B cell (primary cell): ENCODE results near the gene HOXB7. TPM values are rescaled to one million over a fixed set of nuclear protein-coding genes. Genes with fewer than 3 reads are reported as not detected.

Experiments
- ATAC-seq: fragments of 200-7000 bp; cut with Tn5 transposase; one replicate; pipeline ENCODE4 v1.10.0; 2021; ENCODE audit warnings: low read depth, mild to moderate bottlenecking, moderate number of reproducible peaks, moderate library complexity
- CTCF ChIA-PET: fragments of 350-600 bp; sonication (Branson Sonifier 250); formaldehyde crosslinking; loops from one replicate; lab custom pipeline; 2021; ENCODE audit warnings: antibody characterized with exemption, inconsistent platforms; lab: Charles Lee
- POLR2A ChIA-PET: fragments of 350-600 bp; sonication (Branson Sonifier 250); formaldehyde crosslinking; loops from one replicate; lab custom pipeline; 2021; ENCODE audit warnings: antibody characterized with exemption; lab: Charles Lee
- DNase-seq: peaks from one replicate; pipeline ENCODE4 v3.0.0; 2013
- H2AFZ ChIP-seq: 2 replicates; pipeline ENCODE4 v1.6.1; 2012; ENCODE audit warnings: mild to moderate bottlenecking, low read depth, low read length; ENCODE audit not compliant: insufficient read depth, poor library complexity, severe bottlenecking
- H3K27ac ChIP-seq, 2 donors: 1 replicate in 1 of 2; 2 replicates in 1 of 2; pipeline ENCODE4 v1.5.1; 2012 to 2013; ENCODE audit warnings: low read length in 2 of 2, mild to moderate bottlenecking in 2 of 2, moderate library complexity in 1 of 2
- H3K27me3 ChIP-seq, 4 experiments: fragments of 200-600 bp in 1 of 4; sonication (generic) in 1 of 4; replicated peaks in 1 of 4; 1 replicate in 2 of 4; 2 replicates in 2 of 4; pipeline versions ENCODE4 v1.6.1 to v1.7.0; 2013 to 2016; ENCODE audit warnings: low read length in 3 of 4, mild to moderate bottlenecking in 2 of 4, mixed read lengths in 1 of 4, moderate library complexity in 1 of 4; ENCODE audit not compliant: insufficient read depth in 4 of 4, control insufficient read depth in 3 of 4; ENCODE audit errors: control extremely low read depth in 1 of 4
- H3K36me3 ChIP-seq, 2 experiments: replicated peaks in 1 of 2; 1 replicate in 1 of 2; 2 replicates in 1 of 2; pipeline versions ENCODE4 v1.6.1 to v1.7.1; 2013; ENCODE audit warnings: low read length in 1 of 2; ENCODE audit not compliant: insufficient read depth in 2 of 2, control insufficient read depth in 1 of 2; ENCODE audit errors: control extremely low read depth in 1 of 2, extremely low read depth in 1 of 2
- H3K4me1 ChIP-seq, 2 donors: fragments of 200-600 bp in 1 of 2; sonication (generic) in 1 of 2; 1 replicate in 1 of 2; 2 replicates in 1 of 2; pipeline versions ENCODE4 v1.5.1 to v1.6.1; 2013 to 2017; ENCODE audit warnings: low read length in 2 of 2; ENCODE audit not compliant: control insufficient read depth in 2 of 2, insufficient read depth in 2 of 2
- H3K4me2 ChIP-seq: replicated peaks from 2 replicates; pipeline ENCODE3; 2012; ENCODE audit warnings: mild to moderate bottlenecking, low read depth, low read length; ENCODE audit not compliant: poor library complexity, severe bottlenecking
- H3K4me3 ChIP-seq, 5 experiments: fragments of 200-600 bp in 1 of 5; sonication (generic) in 1 of 5; 1 replicate in 3 of 5; 2 replicates in 2 of 5; pipeline versions ENCODE4 v1.5.1 to v1.7.0; 2011 to 2016; ENCODE audit warnings: low read length in 4 of 5, mild to moderate bottlenecking in 4 of 5, low read depth in 2 of 5, control low read depth in 1 of 5, moderate library complexity in 1 of 5; ENCODE audit not compliant: insufficient read depth in 1 of 5; ENCODE audit errors: control extremely low read depth in 1 of 5, extremely low read depth in 1 of 5
- H3K79me2 ChIP-seq: fragments of 200-600 bp; sonication (generic); one replicate; pipeline ENCODE4 v1.6.0; 2016; ENCODE audit warnings: low read length; ENCODE audit not compliant: control insufficient read depth, insufficient read depth
- H3K9ac ChIP-seq: fragments of 200-600 bp; sonication (generic); 2 replicates; pipeline ENCODE4 v1.6.1; 2017; ENCODE audit warnings: mild to moderate bottlenecking, low read length, moderate library complexity
- H3K9me3 ChIP-seq, 3 donors: one replicate each; pipeline versions ENCODE4 v1.6.1 to v1.7.1; 2013; ENCODE audit warnings: low read length in 2 of 3; ENCODE audit not compliant: control insufficient read depth in 2 of 3, insufficient read depth in 1 of 3; ENCODE audit errors: control extremely low read depth in 1 of 3
- H4K20me1 ChIP-seq: 2 replicates; pipeline ENCODE4 v1.6.0; 2012; ENCODE audit warnings: mild to moderate bottlenecking, low read length; ENCODE audit not compliant: insufficient read depth, control insufficient read depth, poor library complexity, severe bottlenecking
- H3K27ac Mint-ChIP-seq: one replicate; pipeline ENCODE4 v1.8.0; 2021; ENCODE audit warnings: mixed read lengths
- H3K27me3 Mint-ChIP-seq: one replicate; pipeline ENCODE4 v1.8.0; 2021; ENCODE audit warnings: mixed read lengths
- H3K4me1 Mint-ChIP-seq: one replicate; pipeline ENCODE4 v1.8.0; 2021; ENCODE audit warnings: mixed read lengths
- H3K4me3 Mint-ChIP-seq: one replicate; pipeline ENCODE4 v1.8.0; 2021; ENCODE audit warnings: mixed read lengths
- H3K9me3 Mint-ChIP-seq: one replicate; pipeline ENCODE4 v1.8.0; 2022; ENCODE audit warnings: mixed read lengths; ENCODE audit not compliant: insufficient read depth
- CTCF ChIP-seq: fragments of 200-600 bp; IDR thresholded peaks from one replicate; pipeline ENCODE4 v1.8.0; 2022; ENCODE audit warnings: antibody characterized with exemption, mild to moderate bottlenecking
- EZH2 ChIP-seq: IDR thresholded peaks from 2 replicates; pipeline ENCODE4 v1.6.1; 2012; ENCODE audit warnings: borderline replicate concordance, low read depth, mild to moderate bottlenecking, moderate library complexity, low read length; ENCODE audit not compliant: insufficient read depth, poor library complexity, severe bottlenecking
- WGBS: methylation state at CpG from one replicate; pipeline ENCODE4 v1.1.5; 2013; ENCODE audit warnings: missing lambda C conversion rate; ENCODE audit not compliant: insufficient coverage; 5-methylcytosine and 5-hydroxymethylcytosine counted together
- intact Hi-C: fragments of 100-400 bp; cut with micrococcal nuclease; formaldehyde crosslinking; loops from one replicate; pipeline ENCODE4 v1.10.0; 2022
- polyA plus RNA-seq: library from polyadenylated mRNA; depleted of rRNA; stranded (reverse); fragments of >200 nt; gene quantifications from 2 replicates; pipeline ENCODE4 v1.2.3, GENCODE V29; 2012
- total RNA-seq, 2 donors: library from RNA; stranded (reverse); fragments of 120-200 nt in 1 of 2; gene quantifications; 1 replicate in 1 of 2; 2 replicates in 1 of 2; pipeline versions ENCODE4 v1.2.3 to v1.2.4, GENCODE V29; 2013 to 2022

HOXB7 gene
- total and polyA plus RNA-seq, 2 donors (not counting 1 experiment from before 2014, with no cell fraction given) = 0.25 to 1.3 TPM

- H3K27ac ChIP-seq = no peak overlapping the region
- H3K4me1 ChIP-seq = peaks cover 46 to 56% of the 10 kb centered on the region in 2 donors
- Mint-ChIP-seq H3K9me3 (no peaks in the 10 kb centered on the region), H3K27me3 (peaks cover 90% of the 10 kb centered on the region), H3K4me3 (peak overlapping the region; percentile 53), H3K27ac (peak overlapping the region; percentile 32), H3K4me1 (peaks cover 36% of the 10 kb centered on the region)
- intact Hi-C loops = loop anchor here (2.0 kb wide), 2 partner anchors 13 to 255 kb away; partner anchors contain the start of gene HOXB4
- WGBS = 80% methylated on average over 1 of the region's 10 CpGs
- peaks cover 0 to 12% (median 0%) of the 10 kb centered on the region in 3 donors for H3K9me3 ChIP-seq
- H4K20me1 ChIP-seq = no peaks in the 10 kb centered on the region
- no peak for TF ChIP-seq EZH2
- no peak for TF ChIP-seq CTCF
- DNase-seq (peak; percentile 19), ATAC-seq (no peak)
- ChIA-PET POLR2A (interaction anchor here (0.5 to 1.6 kb wide), 3 partner anchors 18 to 166 kb away, joined by 3 to 6 read pairs (median 4); no protein-coding TSS in a partner anchor), CTCF (interaction anchor here (0.7 to 5.6 kb wide), 10 partner anchors 16 to 283 kb away, joined by 3 to 68 read pairs (median 5); no protein-coding TSS in a partner anchor)
- no peak overlapping the region for H2AFZ ChIP-seq
- H3K27me3 ChIP-seq = peaks cover 0 to 99% (median 84%) of the 10 kb centered on the region in 4 experiments
- H3K36me3 ChIP-seq = no peaks in the 10 kb centered on the region
- H3K4me2 ChIP-seq = no peak overlapping the region
- no peak overlapping the region for H3K9ac ChIP-seq
- no peaks in the 10 kb centered on the region for H3K79me2 ChIP-seq
- H3K4me3 ChIP-seq = no peak overlapping the region
Observed at GRCh38 chr17:48591255-48592056, 19.4 kb downstream of the HOXB7 start.

GRCh38 chr17:48590607-48591161 is 20.1 kb downstream of the HOXB7 start:
- TF ChIP-seq CTCF (no peak), EZH2 (no peak)
- Histone ChIP-seq H3K4me1 (peaks cover 46 to 57% of the 10 kb centered on the region in 2 donors), H3K36me3 (no peaks in the 10 kb centered on the region), H3K79me2 (no peaks in the 10 kb centered on the region), H2AFZ (no peak overlapping the region), H3K9ac (no peak overlapping the region), H3K4me3 (no peak overlapping the region), H3K9me3 (peaks cover 0 to 11% (median 0%) of the 10 kb centered on the region in 3 donors), H3K27me3 (peaks cover 0 to 99% (median 85%) of the 10 kb centered on the region in 4 experiments), H4K20me1 (peaks cover 3% of the 10 kb centered on the region), H3K27ac (no peak overlapping the region), H3K4me2 (no peak overlapping the region)
- peaks cover 41% of the 10 kb centered on the region for H3K4me1 Mint-ChIP-seq
- no peak overlapping the region for H3K27ac Mint-ChIP-seq
- DNase-seq (peak; percentile 9), ATAC-seq (no peak)
- H3K9me3 Mint-ChIP-seq = no peaks in the 10 kb centered on the region
- peak overlapping the region; percentile 58 for H3K4me3 Mint-ChIP-seq
- POLR2A ChIA-PET = no interaction called here
- peaks cover 91% of the 10 kb centered on the region for H3K27me3 Mint-ChIP-seq
- intact Hi-C loops = no loop called here
- CTCF ChIA-PET = interaction anchor here (0.6 to 5.0 kb wide), 8 partner anchors 8 to 283 kb away, joined by 3 to 68 read pairs (median 4); no protein-coding TSS in a partner anchor
